WI38 (cell line): ENCODE results near the gene OVOL3.

Source experiments
- H3K4me3 ChIP-seq: 2 replicates; pipeline ENCODE4 v1.5.1; 2011; ENCODE audit warnings: low read depth, mild to moderate bottlenecking, control low read depth, low read length
- CTCF ChIP-seq: IDR thresholded peaks from 2 replicates; pipeline ENCODE4 v1.5.1; 2012; ENCODE audit warnings: low read depth, mild to moderate bottlenecking, control low read depth, low read length

Gene OVOL3

GRCh38 chr19:36079389-36079945 lies 31.5 kb upstream of the OVOL3 start:
- TF ChIP-seq CTCF, result no peak
- no peak overlapping the region for H3K4me3 ChIP-seq

- no peak overlapping the region for H3K4me3 ChIP-seq
- TF ChIP-seq CTCF, result no peak
Measured at GRCh38 chr19:36081385-36081784, 29.6 kb upstream of the OVOL3 start.

- TF ChIP-seq CTCF, result no peak
- H3K4me3 ChIP-seq, result no peak overlapping the region
Measured at GRCh38 chr19:36081894-36082293, 29.0 kb upstream of the OVOL3 start.

- TF ChIP-seq CTCF, result no peak
- H3K4me3 ChIP-seq, result no peak overlapping the region
Measured at GRCh38 chr19:36082916-36083315, 28.0 kb upstream of the OVOL3 start.

- no peak overlapping the region for H3K4me3 ChIP-seq
- TF ChIP-seq CTCF, result no peak
Measured at GRCh38 chr19:36084231-36085009, 26.5 kb upstream of the OVOL3 start.

GRCh38 chr19:36086326-36086725 lies 24.6 kb upstream of the OVOL3 start:
- TF ChIP-seq CTCF, result no peak
- H3K4me3 ChIP-seq, result no peak overlapping the region

- H3K4me3 ChIP-seq, result no peak overlapping the region
- no peak for TF ChIP-seq CTCF
Measured at GRCh38 chr19:36089847-36090246, 21.1 kb upstream of the OVOL3 start.
